ENCODE measurements around the gene RAB11FIP4. TPM values are rescaled to one million over a fixed set of nuclear protein-coding genes. Genes with fewer than 3 reads are reported as not detected.

The RAB11FIP4 gene
- total RNA-seq, 1 donor from 2014 or later = 1.8 TPM

GRCh38 chr17:31385428-31386285 is 5.8 kb upstream of the RAB11FIP4 start:
- no peak for DNase-seq (ENCODE audit: low spot score)

DNA sequence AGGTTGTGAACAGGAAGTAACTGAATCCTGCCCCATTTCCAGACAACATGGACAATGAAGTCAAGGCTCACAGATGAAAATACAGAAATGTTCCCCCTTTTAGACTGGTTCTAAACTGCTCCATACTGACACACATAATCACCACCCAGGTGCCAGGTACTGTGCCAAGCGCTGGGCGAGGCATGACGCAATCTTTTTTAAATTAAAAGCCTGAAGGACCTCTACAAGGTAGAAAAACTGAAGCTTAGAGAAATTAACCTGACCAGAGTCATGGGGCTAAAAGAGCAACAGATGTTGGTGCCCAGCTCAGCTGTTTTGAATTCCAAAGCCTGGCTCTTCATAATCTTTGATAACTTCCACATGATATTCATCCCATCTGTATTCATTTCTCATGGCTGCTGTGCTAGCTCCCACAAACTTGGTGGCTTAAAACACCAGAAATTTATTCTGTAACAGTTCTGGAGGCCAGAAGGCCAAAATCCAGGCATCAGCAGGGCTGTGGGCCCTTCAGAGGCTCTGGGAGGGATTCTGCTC is 4.9 kb upstream of the RAB11FIP4 start:
- DNase-seq (ENCODE audit: low spot score) = no peak

DNA sequence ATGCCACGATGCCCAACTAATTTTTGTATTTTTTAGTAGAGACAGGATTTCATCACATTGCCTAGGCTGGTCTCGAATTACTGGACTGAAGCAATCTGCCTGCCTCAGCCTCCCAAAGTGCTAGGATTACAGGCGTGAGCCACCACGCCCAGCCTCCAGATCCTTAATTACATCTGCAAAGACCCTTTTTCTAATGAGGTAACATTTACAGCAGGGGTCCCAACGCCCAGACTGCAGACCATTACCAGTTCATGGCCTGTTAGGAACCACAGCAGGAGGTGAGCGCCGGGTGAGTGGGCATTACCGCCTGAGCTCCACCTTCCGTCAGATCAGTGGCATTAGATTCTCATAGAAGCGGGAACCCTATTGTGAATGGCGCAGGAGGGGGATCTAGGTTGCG is 4.0 kb upstream of the RAB11FIP4 start:
- no peak for DNase-seq (ENCODE audit: low spot score)

DNA sequence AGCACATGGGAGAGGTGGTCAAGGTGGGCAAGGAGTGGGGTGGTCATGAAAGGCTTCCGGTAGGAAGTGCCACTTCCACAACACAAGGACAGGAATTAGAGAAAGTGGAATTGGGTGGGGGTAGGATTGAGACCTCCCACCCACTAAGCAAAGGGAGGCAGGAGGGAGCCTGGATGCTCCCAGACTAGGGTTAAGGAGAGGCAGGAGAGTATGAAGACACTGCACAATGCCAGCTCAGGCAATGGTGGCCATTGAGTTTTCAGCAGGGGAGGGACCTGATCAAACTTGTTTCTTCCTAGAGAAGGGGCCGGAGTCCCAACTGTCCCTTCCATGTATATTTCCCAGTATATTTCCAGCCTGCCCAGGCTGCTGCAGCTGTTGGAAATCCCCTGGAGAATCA is 3.1 kb upstream of the RAB11FIP4 start:
- DNase-seq (ENCODE audit: low spot score) = no peak

DNA sequence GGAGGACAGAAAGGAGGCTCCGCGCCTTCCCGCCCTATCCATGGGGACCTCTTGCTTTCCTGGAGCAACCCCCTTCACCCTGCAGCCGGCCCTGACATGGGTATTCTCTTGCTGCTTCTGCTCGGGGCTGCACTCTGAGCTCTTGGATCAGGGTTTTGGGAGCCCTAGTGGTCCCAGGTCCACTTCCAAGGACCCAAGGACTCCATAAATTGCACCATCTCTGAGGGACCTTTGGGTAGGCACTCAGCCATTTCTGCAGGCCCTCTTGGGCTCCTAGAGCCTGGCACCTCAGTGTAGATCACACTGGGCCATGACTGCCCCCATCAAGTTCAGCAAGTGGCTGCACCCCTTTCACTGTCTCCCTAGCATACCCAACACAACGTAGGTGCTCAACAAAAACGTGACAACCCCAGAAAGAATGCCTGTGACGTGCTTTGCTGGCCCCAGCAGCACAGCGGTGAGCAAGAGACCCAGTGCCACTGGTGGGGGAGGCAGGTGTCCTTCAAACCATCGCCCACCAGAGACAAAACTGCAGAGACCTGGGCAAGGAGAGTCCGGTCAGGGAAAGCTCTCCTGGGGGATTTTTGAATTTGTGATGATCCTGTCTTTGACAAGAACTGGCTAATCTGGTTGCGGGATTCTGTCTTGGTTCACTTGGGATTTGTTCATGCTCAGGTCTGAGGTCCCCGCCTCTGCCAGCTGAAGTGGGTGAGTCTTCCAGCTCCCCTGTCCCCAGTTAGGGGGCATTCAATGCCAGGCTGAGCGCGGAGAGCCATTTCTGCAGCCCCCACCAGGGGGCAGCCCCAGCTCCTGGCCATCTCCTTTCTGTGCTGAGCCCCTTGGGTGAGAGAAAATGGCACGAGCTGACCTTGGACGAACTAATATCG is 2.5 kb upstream of the RAB11FIP4 start:
- DNase-seq (ENCODE audit: low spot score) = no peak

- peak; percentile 85 for DNase-seq (ENCODE audit: low spot score)
Observed at GRCh38 chr17:31389657-31390381, 1.7 kb upstream of the RAB11FIP4 start.

- DNase-seq (ENCODE audit: low spot score) = no peak
Observed at GRCh38 chr17:31390426-31390747, 1.1 kb upstream of the RAB11FIP4 start.

- peak; percentile 85 for DNase-seq (ENCODE audit: low spot score)
Observed at GRCh38 chr17:31390748-31391495, 553 bp upstream of the RAB11FIP4 start.

- DNase-seq (ENCODE audit: low spot score) = peak; percentile 87
Observed at GRCh38 chr17:31392002-31392855, 754 bp downstream of the RAB11FIP4 start.

GRCh38 chr17:31392856-31393748 is 1.6 kb downstream of the RAB11FIP4 start:
- peak; percentile 87 for DNase-seq (ENCODE audit: low spot score)

- peak; percentile 18 for DNase-seq (ENCODE audit: low spot score)
Observed at GRCh38 chr17:31393749-31394146, 2.3 kb downstream of the RAB11FIP4 start.

- DNase-seq (ENCODE audit: low spot score) = peak; percentile 60
Observed at GRCh38 chr17:31394544-31394943, 3.1 kb downstream of the RAB11FIP4 start.

- peak; percentile 71 for DNase-seq (ENCODE audit: low spot score)
Observed at GRCh38 chr17:31397256-31397939, 5.9 kb downstream of the RAB11FIP4 start.

DNA sequence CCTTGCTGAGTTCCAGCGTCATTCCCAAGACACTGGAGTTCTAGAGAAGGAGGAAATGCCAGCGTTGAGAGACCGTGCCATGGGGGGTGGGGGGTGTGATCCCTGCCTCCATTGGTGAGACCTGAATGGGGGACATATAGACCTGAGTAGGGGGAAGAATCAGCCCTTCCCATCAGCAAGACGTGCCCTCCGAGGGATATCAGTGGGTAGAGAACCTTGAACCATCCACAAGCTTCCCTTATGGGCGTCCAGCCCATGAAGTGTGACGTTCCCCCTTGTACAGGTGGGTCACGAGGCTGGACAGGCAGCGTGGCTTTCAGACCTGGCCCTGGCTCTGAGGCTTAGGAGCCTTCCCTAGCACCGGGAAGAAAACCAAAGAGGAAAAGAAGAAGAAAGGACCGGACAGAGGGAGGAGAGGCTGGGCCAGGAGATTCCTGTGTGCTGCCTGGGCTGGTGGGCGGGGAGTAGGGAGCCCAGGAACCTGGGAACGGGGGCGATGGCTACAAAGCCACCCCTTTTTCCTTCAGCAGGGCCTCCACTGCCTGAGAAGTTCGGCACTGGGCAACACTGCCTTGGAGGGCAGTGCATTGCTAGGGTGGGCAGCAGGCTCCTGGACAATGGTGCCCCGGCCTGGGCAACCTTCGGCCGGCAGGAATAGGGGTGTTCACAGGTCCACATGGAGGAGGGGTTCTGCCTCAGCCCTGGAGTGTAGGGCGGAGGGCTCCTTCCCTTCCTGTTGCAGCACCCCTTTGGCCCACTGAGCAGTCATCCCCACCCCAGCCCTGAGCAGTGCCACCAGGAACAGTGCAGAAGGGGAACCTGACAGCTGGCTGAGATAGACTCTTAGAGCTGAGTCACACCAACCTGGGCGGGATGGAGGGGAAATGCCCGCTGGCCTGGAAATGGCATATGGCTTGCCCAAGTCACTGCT is 7.2 kb downstream of the RAB11FIP4 start:
- peak; percentile 73 for DNase-seq (ENCODE audit: low spot score)

DNA sequence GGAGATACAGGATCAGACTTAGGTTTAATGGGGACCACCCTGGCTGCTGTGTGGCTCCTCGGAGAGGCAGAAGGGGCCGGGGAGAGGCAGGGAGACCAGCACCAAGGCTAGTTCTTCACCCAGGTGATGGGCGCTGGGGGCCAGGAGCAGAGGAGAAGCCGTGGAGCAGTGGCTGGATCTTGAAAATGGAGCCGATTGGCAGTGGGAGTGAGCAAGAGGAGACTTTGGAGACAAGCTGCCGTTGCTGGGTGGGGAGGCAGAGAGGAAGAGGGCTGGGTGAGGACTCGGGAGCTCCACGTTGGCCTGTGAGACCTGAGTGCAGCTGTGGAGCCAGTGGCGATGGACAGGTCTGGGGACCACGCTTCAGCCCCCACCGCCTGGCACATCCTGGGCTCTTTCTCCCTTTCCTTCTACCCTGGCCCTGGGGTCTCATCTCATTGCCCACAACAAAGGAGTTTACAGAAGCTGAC is 9.0 kb downstream of the RAB11FIP4 start:
- peak; percentile 83 for DNase-seq (ENCODE audit: low spot score)

- DNase-seq (ENCODE audit: low spot score) = peak; percentile 71
Observed at GRCh38 chr17:31401456-31402254, 10.2 kb downstream of the RAB11FIP4 start.
